Ovary (tissue), 9 donors: ENCODE results near the gene AATK. TPM values are rescaled to one million over a fixed set of nuclear protein-coding genes. Genes with fewer than 3 reads are reported as not detected.
"Not testable (repeated sequence)": the region's sequence is repeated elsewhere in the genome, so short reads cannot be mapped to it uniquely, and the experiment has no call there.

Source experiments
- DNase-seq, 5 donors: peaks; one replicate each; pipeline ENCODE4 v3.0.0-alpha.2; 2019 to 2020
- H3K27ac ChIP-seq, 2 donors: fragments of 200-600 bp; one replicate each; pipeline versions ENCODE4 v1.5.1 to v1.8.0; 2019 to 2022
- H3K27me3 ChIP-seq: fragments of 200-600 bp; one replicate; pipeline ENCODE4 v1.8.0; 2022
- H3K36me3 ChIP-seq: fragments of 200-600 bp; sonication (generic); one replicate; pipeline ENCODE4 v1.5.1; 2019
- H3K4me1 ChIP-seq: one replicate; pipeline ENCODE4 v1.8.1; 2013; ENCODE audit warnings: mild to moderate bottlenecking, moderate library complexity; ENCODE audit not compliant: insufficient read depth
- H3K4me3 ChIP-seq: fragments of 200-600 bp; sonication (generic); one replicate; pipeline ENCODE4 v1.5.1; 2017
- H3K9me3 ChIP-seq, 2 donors: fragments of 200-600 bp in 1 of 2; sonication (generic) in 1 of 2; one replicate each; pipeline versions ENCODE4 v1.5.1 to v1.8.1; 2013 to 2019; ENCODE audit warnings: mild to moderate bottlenecking in 1 of 2, moderate library complexity in 1 of 2
- CTCF ChIP-seq, 3 donors: fragments of 450-650 bp in 2 of 3; fragments of 200-600 bp in 1 of 3; IDR thresholded peaks; one replicate each; pipeline versions ENCODE4 v1.5.1 to v1.8.0; 2016 to 2022; ENCODE audit warnings: antibody characterized with exemption in 3 of 3, mild to moderate bottlenecking in 1 of 3
- EP300 ChIP-seq: sonication (generic); formaldehyde crosslinking; IDR thresholded peaks from one replicate; pipeline ENCODE4 v1.6.1; 2017; ENCODE audit warnings: antibody characterized with exemption
- POLR2A ChIP-seq: fragments of 450-650 bp; IDR thresholded peaks from one replicate; pipeline ENCODE4 v1.6.1; 2017; ENCODE audit warnings: antibody characterized with exemption, mild to moderate bottlenecking, moderate library complexity
- WGBS, 3 donors: extraction: QIAGEN DNeasy Blood & Tissue Kit in 1 of 3; methylation state at CpG; one replicate each; pipeline versions ENCODE4 v1.1.5 to v1.1.7; 2013 to 2017; 5-methylcytosine and 5-hydroxymethylcytosine counted together
- intact Hi-C, 4 donors: fragments of 100-400 bp; cut with DNase I; formaldehyde crosslinking; loops; one replicate each; pipeline versions ENCODE4 v1.11.0 to v1.15.1; 2022 to 2023
- polyA plus RNA-seq, 2 donors: library from polyadenylated mRNA; stranded (reverse); fragments of 200-250 nt in 1 of 2; fragments of 350-450 nt in 1 of 2; fragmentation: Illumina TruSeq in 1 of 2; extraction: RNeasy Lipid Tissue Mini Kit (QIAGEN cat#74804) in 1 of 2; gene quantifications; one replicate each; pipeline ENCODE4 v1.2.3, GENCODE V29; 2013 to 2014
- total RNA-seq, 7 donors: library from RNA; depleted of rRNA in 2 of 7; stranded (reverse); fragments of >200 nt in 2 of 7; fragmentation: NEBNext Ultra II Directional in 3 of 7; extraction: Animal tissue kit (Norgen Biotek cat#: 25700) in 3 of 7; gene quantifications; one replicate each; pipeline versions ENCODE4 v1.1.0 to v1.2.4, GENCODE V29; 2016 to 2023
- donor health status: DM: no; HTN: no; CAD: no; lungs with moderate emphysema.
- donor health status: DM: no; HTN: no; CAD: no.
- donor health status: Bipolar disorder and iron deficiency.
- donor health status: DM: yes; HTN: yes; CAD: no.
- donor health status: DM: no; HTN: no; CAD: no.
- donor health status: DM: yes; HTN: yes; CAD: no.

AATK gene
- total and polyA plus RNA-seq, 9 donors, result 0.23 to 3.1 (median 1.5) TPM

DNA sequence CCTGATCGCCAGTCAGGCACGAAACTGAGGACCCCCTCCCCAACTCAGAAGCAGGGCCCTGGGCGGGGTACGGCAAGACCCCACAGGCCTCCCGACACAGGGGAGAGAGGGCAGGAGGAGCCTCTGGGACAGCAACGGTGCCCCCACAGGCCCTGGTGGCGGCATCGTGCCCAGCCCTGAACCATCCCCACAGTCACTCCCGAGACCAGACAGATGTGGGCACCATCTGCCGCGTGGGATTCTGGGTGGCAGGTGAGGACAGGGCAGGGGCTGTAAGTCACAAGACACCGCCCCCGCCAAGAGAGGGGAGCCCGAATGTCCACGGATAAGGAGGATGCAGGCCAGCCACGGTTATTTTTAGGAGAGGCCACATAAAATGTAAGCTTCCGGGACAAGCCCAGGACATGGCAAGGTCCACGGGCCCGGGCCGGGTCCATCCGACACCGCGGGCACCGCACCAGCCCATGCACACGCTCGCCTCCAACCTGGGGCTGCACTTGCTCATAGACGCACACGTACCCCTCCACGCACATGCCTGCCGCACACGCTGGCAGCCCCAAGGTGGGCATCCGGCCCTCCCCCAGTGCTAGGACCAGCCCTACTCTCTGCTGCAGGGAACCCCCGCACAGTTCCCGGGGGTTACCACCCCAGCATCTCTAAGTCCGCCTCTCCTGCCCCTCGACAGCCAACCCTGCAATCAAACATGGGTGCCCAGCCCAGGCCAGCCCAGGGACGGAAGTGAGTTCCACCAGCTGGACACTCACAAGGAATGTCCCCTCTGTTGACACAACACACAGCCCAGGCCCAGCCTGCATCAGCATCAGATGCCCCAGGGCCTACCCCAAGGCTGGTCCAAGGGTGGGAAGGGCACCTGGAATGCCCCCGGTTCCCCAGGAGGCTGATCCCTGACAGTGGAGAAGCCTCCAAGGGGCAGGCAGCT is 8.9 kb downstream of the AATK start:
- TF ChIP-seq CTCF (IDR thresholded peaks at IDR 0.05) (no peak), POLR2A (no peak), EP300 (no peak)
- Histone ChIP-seq H3K9me3 (no peaks in the 10 kb centered on the region), H3K4me1 (peaks cover 5% of the 10 kb centered on the region), H3K4me3 (no peak overlapping the region), H3K27ac (no peak overlapping the region), H3K27me3 (no peaks in the 10 kb centered on the region), H3K36me3 (no peaks in the 10 kb centered on the region)
- intact Hi-C loops, result no loop called here
- no peak for DNase-seq
- 90 to 94% (median 92%) methylated on average over 38 of the region's 38 CpGs for WGBS, 3 donors

DNA sequence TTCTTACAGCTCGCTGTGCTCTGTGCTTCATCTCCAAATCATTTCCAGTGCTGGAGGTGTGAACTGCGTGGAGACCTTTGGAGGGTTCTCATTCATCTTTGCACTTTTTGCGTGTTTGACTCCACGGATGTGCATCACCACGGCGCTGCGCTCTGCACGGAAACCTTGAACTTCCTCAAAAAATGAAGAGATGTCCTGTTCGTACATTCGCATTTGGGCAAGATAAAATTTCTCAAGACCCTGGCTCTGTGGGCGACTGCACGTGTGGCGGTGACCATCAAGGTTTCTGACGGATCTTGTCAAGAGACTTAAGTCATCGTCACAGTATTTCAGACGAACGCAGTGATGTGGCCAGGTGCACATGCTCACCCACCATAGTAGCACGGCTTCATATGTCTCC is 11.1 kb downstream of the AATK start:
- no peak overlapping the region for H3K4me3 ChIP-seq
- H3K9me3 ChIP-seq, result no peaks in the 10 kb centered on the region
- no peak overlapping the region for H3K27ac ChIP-seq
- TF ChIP-seq EP300 (no peak), CTCF (IDR thresholded peaks at IDR 0.05) (no peak), POLR2A (no peak)
- no peaks in the 10 kb centered on the region for H3K27me3 ChIP-seq
- peaks cover 2% of the 10 kb centered on the region for H3K4me1 ChIP-seq
- 93 to 95% (median 94%) methylated on average over 18 of the region's 18 CpGs for WGBS, 3 donors
- intact Hi-C loops, result no loop called here
- no peaks in the 10 kb centered on the region for H3K36me3 ChIP-seq
- no peak for DNase-seq

- H3K27ac ChIP-seq, H3K9me3 ChIP-seq, H3K4me3 ChIP-seq, DNase-seq, H3K27me3 ChIP-seq, intact Hi-C loops, H3K4me1 ChIP-seq, H3K36me3 ChIP-seq: not testable (repeated sequence)
- 83 to 88% (median 85%) methylated on average over 9 of the region's 9 CpGs for WGBS, 3 donors
Observed at GRCh38 chr17:81154016-81154415, 12.0 kb downstream of the AATK start.

GRCh38 chr17:81153340-81153803 is 12.6 kb downstream of the AATK start:
- no peak for DNase-seq
- Histone ChIP-seq H3K4me3 (no peak overlapping the region), H3K27me3 (no peaks in the 10 kb centered on the region), H3K9me3 (no peaks in the 10 kb centered on the region), H3K27ac (no peak overlapping the region), H3K4me1 (no peaks in the 10 kb centered on the region), H3K36me3 (no peaks in the 10 kb centered on the region)
- intact Hi-C loops, result no loop called here
- TF ChIP-seq CTCF (IDR thresholded peaks at IDR 0.05) (no peak), POLR2A (no peak), EP300 (no peak)
- WGBS, 3 donors, result 59 to 72% (median 66%) methylated on average over 17 of the region's 17 CpGs

DNA sequence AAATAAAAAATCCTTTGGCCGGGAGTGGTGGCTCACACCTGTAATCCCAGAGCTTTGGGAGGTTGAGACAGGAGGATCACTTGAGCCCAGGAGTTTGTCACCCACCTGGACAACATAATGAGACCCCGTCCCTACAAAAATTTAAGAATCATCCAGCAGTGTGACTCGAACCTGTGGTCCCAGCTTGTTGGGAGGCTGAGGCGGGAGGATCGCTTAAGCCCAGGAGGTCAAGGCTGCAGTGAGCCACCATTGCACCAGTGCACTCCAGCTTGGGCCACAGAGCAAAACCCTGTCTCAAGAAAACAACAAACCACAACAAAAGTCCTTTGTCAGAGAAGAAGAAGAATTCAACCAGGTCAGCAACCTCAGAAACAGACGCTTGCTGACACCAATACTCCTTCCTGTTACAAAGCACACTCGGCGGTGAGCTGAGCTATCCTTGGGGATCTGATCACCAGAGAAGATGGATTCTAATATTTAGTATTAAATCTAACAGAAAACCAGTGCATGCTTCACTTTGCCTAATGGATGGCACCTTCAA is 13.7 kb downstream of the AATK start:
- no peaks in the 10 kb centered on the region for H3K4me1 ChIP-seq
- H3K27ac ChIP-seq, result no peak overlapping the region
- no peaks in the 10 kb centered on the region for H3K9me3 ChIP-seq
- 69 to 89% (median 78%) methylated on average over 8 of the region's 8 CpGs for WGBS, 3 donors
- no peaks in the 10 kb centered on the region for H3K27me3 ChIP-seq
- DNase-seq, result no peak
- intact Hi-C loops, result no loop called here
- H3K36me3 ChIP-seq, result no peaks in the 10 kb centered on the region
- TF ChIP-seq POLR2A, result no peak
- TF ChIP-seq EP300, result no peak
- no peak for TF ChIP-seq CTCF (IDR thresholded peaks at IDR 0.05)
- no peak overlapping the region for H3K4me3 ChIP-seq
